Measurements from ENCODE around the gene ACSBG1.

- TF ChIP-seq CTCF (optimal IDR thresholded peaks at IDR 0.05 in 1 of 3, IDR thresholded peaks at IDR 0.05 in 1 of 3, conservative IDR thresholded peaks at IDR 0.05 in 1 of 3; ENCODE audit: extremely low read depth in 1 of 3, insufficient read depth in 2 of 3, low read length in 3 of 3): no peak
- no peak for TF ChIP-seq EZH2 (IDR thresholded peaks at IDR 0.05; ENCODE audit: low read length)
Measured at GRCh38 chr15:78162038-78162437, 72.3 kb downstream of the ACSBG1 start.

All from keratinocyte (primary cell).